ENCODE measurements around the gene CACFD1.

- peak in 1 of 6 experiments; percentile 10 for TF ChIP-seq CTCF (IDR thresholded peaks at IDR 0.05)
- no peak for TF ChIP-seq POLR2A (IDR thresholded peaks at IDR 0.05)
These were observed 46.9 kb downstream of the CACFD1 start for GRCh38 chr9:133506653-133507038.

Measured in adrenal gland (tissue), 5 donors.